ENCODE data around the gene CAMTA1. TPM values are rescaled to one million over a fixed set of nuclear protein-coding genes. Genes with fewer than 3 reads are reported as not detected.

The CAMTA1 gene
- total and polyA plus RNA-seq, 9 of the 15 experiments (the other 6 are each of a cell fraction or from before 2014, with no cell fraction given), result 43.9 to 161 (median 65.9) TPM

- H3K36me3 ChIP-seq (ENCODE audit: control insufficient read depth, insufficient read depth, low read length), result no peaks in the 10 kb centered on the region
- H3K4me2 ChIP-seq (ENCODE audit: insufficient read depth, low read length), result no peak overlapping the region
- FAIRE-seq, result no peak
- H3K27ac ChIP-seq (ENCODE audit: extremely low read depth, low read depth, low read length), result no peak overlapping the region
- intact Hi-C loops (cut with micrococcal nuclease) (no loop called here), in situ Hi-C loops (cut with MboI) (no loop called here)
- H3K9me1 ChIP-seq (ENCODE audit: control insufficient read depth, insufficient read depth, low read length), result no peaks in the 10 kb centered on the region
- H3K4me1 ChIP-seq (replicated peaks in 1 of 2; ENCODE audit: control insufficient read depth in 2 of 2, insufficient read depth in 2 of 2, low read length in 2 of 2), result no peaks in the 10 kb centered on the region
- no peak overlapping the region for H2AFZ ChIP-seq (ENCODE audit: low read depth, low read length)
- H3K27me3 ChIP-seq (ENCODE audit: control insufficient read depth in 2 of 2, insufficient read depth in 2 of 2, low read length in 2 of 2), result peaks cover 0 to 9% of the 10 kb centered on the region in 2 experiments; a peak in 1 of 5 replicates
- H3K9ac ChIP-seq (ENCODE audit: insufficient read depth in 1 of 2, low read depth in 2 of 2, low read length in 2 of 2), result no peak overlapping the region
- no TSS peak for BruUV-seq (replicated peaks)
- H4K20me1 ChIP-seq (replicated peaks; ENCODE audit: control insufficient read depth, insufficient read depth, low read length), result 0 out of 2 replicates have a peak, but pooled peaks cover 6% of the 10 kb centered on the region
- WGBS (ENCODE audit: insufficient coverage, low coverage, missing lambda C conversion rate), result under 1% methylated on average over 16 of the region's 16 CpGs
- ATAC-seq, result no peak
- H3K9me3 ChIP-seq (replicated peaks; ENCODE audit: control insufficient read depth, insufficient read depth, low read depth, low read length), result no peaks in the 10 kb centered on the region
- ChIA-PET CTCF (ENCODE audit: low intra/inter-chr PET ratio) (no interaction called here), POLR2A (interaction anchor here (0.9 to 1.0 kb wide), 2 partner anchors 8 to 156 kb away, joined by 3 read pairs; no protein-coding TSS in a partner anchor)
- no peak for DNase-seq (ENCODE audit: extremely low read depth in 1 of 4, low spot score in 3 of 4)
- TF ChIP-seq RREB1 (CRISPR knock-in tag; IDR thresholded peaks at IDR 0.05) (no peak), ZNF586 (CRISPR knock-in tag; conservative IDR thresholded peaks at IDR 0.05) (no peak), ZNF592 (IDR thresholded peaks at IDR 0.05) (no peak)
- no peak overlapping the region for H3K4me3 ChIP-seq
- H3K79me2 ChIP-seq (ENCODE audit: control insufficient read depth, insufficient read depth, low read length), result no peaks in the 10 kb centered on the region
These were observed 493.8 kb downstream of the CAMTA1 start for GRCh38 chr1:7278827-7279765.
